Mesodermal cell (in vitro differentiated cells): ENCODE results near the gene XRCC3.

Experiments
- H3K27ac ChIP-seq: 2 replicates; pipeline ENCODE4 v1.7.0; 2013; ENCODE audit warnings: mild to moderate bottlenecking, low read depth, low read length, moderate library complexity; ENCODE audit not compliant: severe bottlenecking
- H3K36me3 ChIP-seq: 2 replicates; pipeline ENCODE4 v1.7.1; 2013; ENCODE audit warnings: mild to moderate bottlenecking, low read length, moderate library complexity; ENCODE audit not compliant: control insufficient read depth, insufficient read depth
- H3K4me1 ChIP-seq: one replicate; pipeline ENCODE4 v1.7.1; 2013; ENCODE audit warnings: mild to moderate bottlenecking, low read length; ENCODE audit not compliant: insufficient read depth, control insufficient read depth, poor library complexity, severe bottlenecking
- H3K4me3 ChIP-seq: 2 replicates; pipeline ENCODE4 v1.7.0; 2013; ENCODE audit warnings: low read length, control low read depth, mild to moderate bottlenecking; ENCODE audit not compliant: insufficient read depth, poor library complexity, severe bottlenecking; ENCODE audit errors: extremely low read depth
- H3K9me3 ChIP-seq: 2 replicates; pipeline ENCODE4 v1.7.1; 2013; ENCODE audit warnings: mild to moderate bottlenecking, low read length, moderate library complexity; ENCODE audit not compliant: control insufficient read depth
- WGBS, 2 experiments: methylation state at CpG; one replicate each; pipeline ENCODE4 v1.1.5; 2013; ENCODE audit warnings: missing lambda C conversion rate in 2 of 2; ENCODE audit not compliant: insufficient coverage in 2 of 2; 5-methylcytosine and 5-hydroxymethylcytosine counted together

XRCC3 gene

DNA sequence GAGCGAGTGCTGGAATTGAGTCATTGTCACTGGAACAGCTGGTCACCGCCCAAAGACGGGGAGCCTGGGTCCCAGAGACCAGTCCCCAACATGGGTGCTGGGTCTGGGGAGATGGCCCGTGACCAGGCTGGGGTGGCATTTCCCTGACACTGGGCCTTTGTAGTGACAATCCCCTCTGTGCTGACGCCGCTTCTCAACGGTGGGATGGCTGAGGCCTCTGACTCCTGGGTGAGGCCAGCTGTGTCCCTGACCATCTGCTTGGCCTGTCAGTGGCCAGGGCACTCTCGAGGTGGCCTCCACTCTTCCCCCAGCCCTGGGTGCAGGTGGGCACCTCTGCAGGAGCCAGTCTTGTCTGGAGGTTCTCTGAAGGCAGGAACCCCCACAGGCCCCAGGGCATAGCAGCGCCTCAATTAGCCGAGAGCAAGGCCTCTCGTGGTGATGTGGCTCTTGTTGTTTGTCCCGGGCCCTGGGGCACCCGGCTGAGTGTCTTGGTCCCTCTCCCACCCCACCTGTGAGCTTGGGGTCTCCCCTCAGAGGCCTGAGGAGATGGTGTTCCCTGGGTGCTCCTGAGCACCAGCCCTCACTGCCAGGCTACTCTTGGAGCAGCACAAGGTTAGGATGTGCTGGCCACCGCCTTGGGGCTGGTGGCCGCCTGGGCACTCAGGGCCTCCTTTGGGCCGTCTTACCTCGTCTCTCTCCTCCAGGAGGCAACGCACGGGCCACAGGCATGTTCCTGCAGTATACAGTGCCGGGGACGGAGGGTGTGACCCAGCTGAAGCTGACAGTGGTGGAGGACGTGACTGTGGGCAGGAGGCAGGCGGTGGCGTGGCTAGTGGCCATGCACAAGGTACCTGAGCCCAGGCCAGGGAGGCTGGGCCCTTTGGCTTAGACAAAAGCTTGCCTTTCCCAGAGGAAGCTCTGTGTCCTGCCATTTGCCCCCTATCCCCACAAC is 16.9 kb upstream of the XRCC3 start:
- WGBS, 2 experiments, result 93 to 97% methylated on average over 22 to 24 of the region's 24 CpGs
- H3K36me3 ChIP-seq, result peaks cover 61% of the 10 kb centered on the region

DNA sequence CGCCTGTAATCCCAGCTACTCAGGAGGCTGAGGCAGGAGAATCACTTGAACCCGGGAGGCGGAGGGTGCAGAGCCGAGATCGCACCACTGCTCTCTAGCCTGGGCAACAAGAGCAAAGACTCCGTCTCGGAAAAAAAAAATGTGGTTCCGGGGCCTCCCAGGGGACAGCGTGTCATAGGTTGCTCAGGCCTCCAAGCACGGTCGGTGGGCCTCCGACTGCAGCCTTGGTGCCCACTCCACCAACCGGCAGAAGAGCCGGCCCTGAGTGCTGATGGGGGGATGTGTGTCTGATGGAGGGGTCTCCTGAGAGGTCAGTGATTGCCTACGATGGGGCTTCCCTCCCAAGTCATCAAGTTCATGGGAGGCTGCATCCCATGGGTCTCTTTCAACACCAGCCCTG is 16.2 kb upstream of the XRCC3 start:
- WGBS, 2 experiments, result 93 to 99% methylated on average over 11 to 13 of the region's 15 CpGs
- H3K36me3 ChIP-seq, result peaks cover 63% of the 10 kb centered on the region

More for the DNA sequence above, 16.9 kb upstream of the XRCC3 start:
- H3K9me3 ChIP-seq, result no peaks in the 10 kb centered on the region
- no peak overlapping the region for H3K4me3 ChIP-seq
- no peak overlapping the region for H3K27ac ChIP-seq
- H3K4me1 ChIP-seq, result no peaks in the 10 kb centered on the region

DNA sequence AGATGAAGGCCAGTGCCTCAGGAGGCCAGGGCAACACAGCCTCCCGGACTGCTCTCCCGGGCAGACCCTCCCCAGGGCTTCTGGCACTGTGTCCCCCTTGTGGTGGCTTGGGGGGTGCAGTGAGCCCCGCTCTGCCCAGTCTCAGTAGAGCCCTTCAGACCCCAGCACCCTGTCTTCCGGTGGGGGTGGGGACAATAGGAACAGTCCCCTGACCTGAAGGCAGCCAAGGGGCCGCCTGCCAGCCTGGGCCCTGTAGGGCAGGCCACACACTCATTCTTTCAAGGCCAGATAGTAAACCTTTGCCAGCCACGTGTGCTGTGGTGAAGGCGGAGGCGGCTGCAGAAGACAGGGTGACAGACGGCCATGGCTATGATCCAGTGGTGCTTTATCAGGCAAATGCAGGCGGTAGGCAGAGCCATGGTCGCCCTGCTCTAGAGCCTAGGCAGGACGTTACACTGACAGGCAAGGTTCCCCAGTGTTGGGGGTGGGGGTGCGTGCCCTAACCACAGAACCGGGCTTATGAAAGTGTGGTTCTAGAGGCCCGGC is 15.3 kb upstream of the XRCC3 start:
- 95% methylated on average over 14 to 15 of the region's 15 CpGs for WGBS, 2 experiments
- H3K4me3 ChIP-seq, result no peak overlapping the region

More for the DNA sequence above, 16.2 kb upstream of the XRCC3 start:
- Histone ChIP-seq H3K27ac (no peak overlapping the region), H3K4me3 (no peak overlapping the region), H3K9me3 (no peaks in the 10 kb centered on the region), H3K4me1 (no peaks in the 10 kb centered on the region)

GRCh38 chr14:103729496-103730448 is 14.5 kb upstream of the XRCC3 start:
- Histone ChIP-seq H3K4me1 (no peaks in the 10 kb centered on the region), H3K27ac (no peak overlapping the region), H3K9me3 (no peaks in the 10 kb centered on the region), H3K4me3 (no peak overlapping the region), H3K36me3 (peaks cover 73% of the 10 kb centered on the region)
- WGBS, 2 experiments, result 95 to 97% methylated on average over 15 to 22 of the region's 24 CpGs

More for the DNA sequence above, 15.3 kb upstream of the XRCC3 start:
- Histone ChIP-seq H3K27ac (no peak overlapping the region), H3K4me1 (no peaks in the 10 kb centered on the region), H3K9me3 (no peaks in the 10 kb centered on the region), H3K36me3 (peaks cover 71% of the 10 kb centered on the region)

GRCh38 chr14:103728721-103729120 is 13.5 kb upstream of the XRCC3 start:
- H3K36me3 ChIP-seq, result peaks cover 62% of the 10 kb centered on the region
- no peaks in the 10 kb centered on the region for H3K4me1 ChIP-seq
- H3K9me3 ChIP-seq, result no peaks in the 10 kb centered on the region
- no peak overlapping the region for H3K4me3 ChIP-seq
- 89 to 91% methylated on average over 12 of the region's 12 CpGs for WGBS, 2 experiments
- H3K27ac ChIP-seq, result no peak overlapping the region

GRCh38 chr14:103728141-103728540 is 12.9 kb upstream of the XRCC3 start:
- peaks cover 58% of the 10 kb centered on the region for H3K36me3 ChIP-seq
- WGBS, 2 experiments, result 91 to 97% methylated on average over 12 of the region's 19 CpGs

DNA sequence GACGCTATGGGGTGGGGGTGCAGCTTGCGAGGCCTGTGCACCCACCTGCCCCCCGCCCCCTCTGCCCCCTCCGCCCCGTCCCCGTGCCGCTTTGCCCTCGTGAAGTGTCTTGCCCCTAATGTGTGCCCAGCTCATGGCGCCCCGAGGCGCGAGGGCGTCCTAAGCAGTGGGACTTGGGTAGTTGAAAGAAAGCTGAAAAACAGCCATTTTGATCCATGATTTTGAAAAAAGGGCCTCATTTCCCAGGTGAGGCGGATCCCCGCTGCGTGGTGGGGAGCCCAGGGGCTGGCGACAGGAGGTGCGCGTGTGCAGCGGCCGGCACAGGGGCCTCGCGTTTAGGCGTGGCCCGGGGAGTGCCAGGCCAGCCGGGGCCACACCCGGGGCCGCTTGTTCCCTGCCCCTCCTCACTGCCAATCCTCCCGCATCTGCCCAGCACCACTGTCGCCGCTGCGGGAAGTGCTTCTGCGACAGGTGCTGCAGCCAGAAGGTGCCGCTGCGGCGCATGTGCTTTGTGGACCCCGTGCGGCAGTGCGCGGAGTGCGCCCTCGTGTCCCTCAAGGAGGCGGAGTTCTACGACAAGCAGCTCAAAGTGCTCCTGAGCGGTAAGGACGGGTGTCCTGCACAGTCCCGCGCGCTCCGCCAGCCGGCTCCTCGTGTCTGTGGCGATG is 12.2 kb upstream of the XRCC3 start:
- Histone ChIP-seq H3K9me3 (no peaks in the 10 kb centered on the region), H3K36me3 (peaks cover 53% of the 10 kb centered on the region), H3K4me3 (no peak overlapping the region), H3K4me1 (no peaks in the 10 kb centered on the region), H3K27ac (no peak overlapping the region)
- 94% methylated on average over 36 to 46 of the region's 53 CpGs for WGBS, 2 experiments

More at GRCh38 chr14:103728141-103728540, 12.9 kb upstream of the XRCC3 start:
- no peak overlapping the region for H3K27ac ChIP-seq
- no peaks in the 10 kb centered on the region for H3K9me3 ChIP-seq
- no peak overlapping the region for H3K4me3 ChIP-seq
- no peaks in the 10 kb centered on the region for H3K4me1 ChIP-seq

- no peaks in the 10 kb centered on the region for H3K4me1 ChIP-seq
- no peak overlapping the region for H3K27ac ChIP-seq
- H3K4me3 ChIP-seq, result no peak overlapping the region
- H3K36me3 ChIP-seq, result peaks cover 48% of the 10 kb centered on the region
- H3K9me3 ChIP-seq, result no peaks in the 10 kb centered on the region
- WGBS, 2 experiments, result 95 to 97% methylated on average over 18 of the region's 18 CpGs
Observed at GRCh38 chr14:103726474-103726873, 11.2 kb upstream of the XRCC3 start.

- Histone ChIP-seq H3K36me3 (peaks cover 44% of the 10 kb centered on the region), H3K4me3 (no peak overlapping the region), H3K27ac (no peak overlapping the region), H3K4me1 (no peaks in the 10 kb centered on the region), H3K9me3 (no peaks in the 10 kb centered on the region)
- 98% methylated on average over 12 to 16 of the region's 16 CpGs for WGBS, 2 experiments
Observed at GRCh38 chr14:103725739-103726395, 10.6 kb upstream of the XRCC3 start.
